Measurements from ENCODE around the gene LYVE1.

Gene LYVE1

GRCh38 chr11:10561947-10562346 lies 6.5 kb downstream of the LYVE1 start:
- TF ChIP-seq TAF1 (IDR thresholded peaks at IDR 0.05; ENCODE audit: borderline replicate concordance, insufficient read depth, low read length), result no peak
- no peak for TF ChIP-seq REST (IDR thresholded peaks at IDR 0.05; ENCODE audit: insufficient read depth in 1 of 2, low read depth in 2 of 2, low read length in 2 of 2)
- no peak for TF ChIP-seq POLR2AphosphoS5 (IDR thresholded peaks at IDR 0.05; ENCODE audit: low read depth, low read length)
- TF ChIP-seq FOXP2 (optimal IDR thresholded peaks at IDR 0.05; ENCODE audit: borderline replicate concordance, extremely low read depth, extremely low read length, insufficient read depth), result no peak
- no peak for TF ChIP-seq SIN3A (IDR thresholded peaks at IDR 0.05; ENCODE audit: borderline replicate concordance, insufficient read depth, low read length)

GRCh38 chr11:10561043-10561818 lies 7.2 kb downstream of the LYVE1 start:
- no peak for TF ChIP-seq REST (IDR thresholded peaks at IDR 0.05; ENCODE audit: insufficient read depth in 1 of 2, low read depth in 2 of 2, low read length in 2 of 2)
- no peak for TF ChIP-seq FOXP2 (optimal IDR thresholded peaks at IDR 0.05; ENCODE audit: borderline replicate concordance, extremely low read depth, extremely low read length, insufficient read depth)
- TF ChIP-seq POLR2AphosphoS5 (IDR thresholded peaks at IDR 0.05; ENCODE audit: low read depth, low read length), result no peak
- TF ChIP-seq SIN3A (IDR thresholded peaks at IDR 0.05; ENCODE audit: borderline replicate concordance, insufficient read depth, low read length), result no peak
- TF ChIP-seq TAF1 (IDR thresholded peaks at IDR 0.05; ENCODE audit: borderline replicate concordance, insufficient read depth, low read length), result no peak

DNA sequence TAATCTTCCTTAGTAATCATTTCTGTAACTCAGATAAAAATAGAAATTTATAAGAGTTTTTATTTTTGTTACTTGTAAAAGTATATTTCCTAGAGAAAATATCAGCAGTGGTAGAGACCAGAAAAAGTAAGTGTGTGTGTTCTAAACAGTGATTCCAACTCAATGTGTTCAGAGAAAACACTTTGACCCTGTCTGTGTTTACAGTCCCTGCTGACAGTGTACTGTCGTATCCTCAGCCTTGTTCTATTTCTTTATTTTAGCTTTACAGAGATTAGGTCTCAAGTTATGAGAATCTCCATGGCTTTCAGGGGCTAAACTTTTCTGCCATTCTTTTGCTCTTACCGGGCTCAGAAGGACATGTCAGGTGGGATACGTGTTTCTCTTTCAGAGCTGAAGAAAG lies 10.2 kb downstream of the LYVE1 start:
- TF ChIP-seq POLR2AphosphoS5 (IDR thresholded peaks at IDR 0.05; ENCODE audit: low read depth, low read length), result no peak
- no peak for TF ChIP-seq FOXP2 (optimal IDR thresholded peaks at IDR 0.05; ENCODE audit: borderline replicate concordance, extremely low read depth, extremely low read length, insufficient read depth)
- TF ChIP-seq TAF1 (IDR thresholded peaks at IDR 0.05; ENCODE audit: borderline replicate concordance, insufficient read depth, low read length), result no peak
- TF ChIP-seq SIN3A (IDR thresholded peaks at IDR 0.05; ENCODE audit: borderline replicate concordance, insufficient read depth, low read length), result no peak
- no peak for TF ChIP-seq REST (IDR thresholded peaks at IDR 0.05; ENCODE audit: insufficient read depth in 1 of 2, low read depth in 2 of 2, low read length in 2 of 2)

DNA sequence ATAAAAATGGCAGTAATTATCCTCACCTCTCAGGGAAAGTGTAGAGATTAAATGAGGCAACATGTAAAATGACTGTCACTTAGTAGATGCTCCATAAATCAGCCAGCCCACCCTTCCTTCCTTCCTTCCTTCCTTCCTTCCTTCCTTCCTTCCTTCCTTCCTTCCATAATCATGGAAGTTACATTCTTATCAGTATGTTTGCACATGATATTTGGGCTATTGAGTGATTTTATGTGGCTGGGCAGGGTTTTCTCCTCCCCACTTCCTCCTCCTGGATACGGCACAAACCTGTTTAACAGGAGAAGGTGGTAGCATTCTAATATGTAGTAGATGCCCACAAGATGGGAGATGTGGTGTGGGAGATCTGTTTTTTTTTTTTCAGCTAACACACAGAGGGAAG lies 11.9 kb downstream of the LYVE1 start:
- TF ChIP-seq FOXP2 (optimal IDR thresholded peaks at IDR 0.05; ENCODE audit: borderline replicate concordance, extremely low read depth, extremely low read length, insufficient read depth) (no peak), REST (IDR thresholded peaks at IDR 0.05; ENCODE audit: insufficient read depth in 1 of 2, low read depth in 2 of 2, low read length in 2 of 2) (no peak), POLR2AphosphoS5 (IDR thresholded peaks at IDR 0.05; ENCODE audit: low read depth, low read length) (no peak), SIN3A (IDR thresholded peaks at IDR 0.05; ENCODE audit: borderline replicate concordance, insufficient read depth, low read length) (no peak), TAF1 (IDR thresholded peaks at IDR 0.05; ENCODE audit: borderline replicate concordance, insufficient read depth, low read length) (no peak)
